NB4 (cell line): ENCODE data around the gene NTRK2.

Experiments used
- CTCF ChIP-seq: IDR thresholded peaks from one replicate; pipeline ENCODE4 v1.5.1; 2012; ENCODE audit warnings: low read depth, low read length
- MAX ChIP-seq: IDR thresholded peaks from 2 replicates; pipeline ENCODE4 v1.6.1; 2011; ENCODE audit warnings: low read depth, low read length
- MYC ChIP-seq: IDR thresholded peaks from 2 replicates; pipeline ENCODE4 v1.6.1; 2011; ENCODE audit warnings: low read depth, low read length
- POLR2A ChIP-seq: IDR thresholded peaks from 2 replicates; pipeline ENCODE4 v1.6.1; 2011; ENCODE audit warnings: mild to moderate bottlenecking; ENCODE audit not compliant: insufficient read length; ENCODE audit errors: extremely low read depth

GRCh38 chr9:84945878-84946538 is 276.5 kb downstream of the NTRK2 start:
- TF ChIP-seq POLR2A = no peak
- TF ChIP-seq CTCF = no peak
- TF ChIP-seq MAX = no peak
- no peak for TF ChIP-seq MYC
